KOPT-K1 (cell line): Measurements from ENCODE around the gene CHTF18.
"Not testable (repeated sequence)": the region's sequence is repeated elsewhere in the genome, so short reads cannot be mapped to it uniquely, and the experiment has no call there.

Experiments used
- H3K27ac ChIP-seq: fragments of 200-600 bp; sonication (generic); 2 replicates; pipeline ENCODE4 v1.5.1; 2016; ENCODE audit warnings: antibody characterized with exemption, mild to moderate bottlenecking, low read depth, low read length; ENCODE audit not compliant: poor library complexity, severe bottlenecking
- H3K36me3 ChIP-seq: fragments of 200-600 bp; sonication (generic); 2 replicates; pipeline ENCODE4 v1.5.1; 2017; ENCODE audit warnings: antibody characterized with exemption, mild to moderate bottlenecking, low read length, moderate library complexity; ENCODE audit not compliant: insufficient read depth
- H3K9me3 ChIP-seq: fragments of 200-600 bp; sonication (generic); 2 replicates; pipeline ENCODE4 v1.5.1; 2017; ENCODE audit warnings: antibody characterized with exemption, low read length, mild to moderate bottlenecking; ENCODE audit not compliant: insufficient read depth, poor library complexity, severe bottlenecking

The CHTF18 gene

DNA sequence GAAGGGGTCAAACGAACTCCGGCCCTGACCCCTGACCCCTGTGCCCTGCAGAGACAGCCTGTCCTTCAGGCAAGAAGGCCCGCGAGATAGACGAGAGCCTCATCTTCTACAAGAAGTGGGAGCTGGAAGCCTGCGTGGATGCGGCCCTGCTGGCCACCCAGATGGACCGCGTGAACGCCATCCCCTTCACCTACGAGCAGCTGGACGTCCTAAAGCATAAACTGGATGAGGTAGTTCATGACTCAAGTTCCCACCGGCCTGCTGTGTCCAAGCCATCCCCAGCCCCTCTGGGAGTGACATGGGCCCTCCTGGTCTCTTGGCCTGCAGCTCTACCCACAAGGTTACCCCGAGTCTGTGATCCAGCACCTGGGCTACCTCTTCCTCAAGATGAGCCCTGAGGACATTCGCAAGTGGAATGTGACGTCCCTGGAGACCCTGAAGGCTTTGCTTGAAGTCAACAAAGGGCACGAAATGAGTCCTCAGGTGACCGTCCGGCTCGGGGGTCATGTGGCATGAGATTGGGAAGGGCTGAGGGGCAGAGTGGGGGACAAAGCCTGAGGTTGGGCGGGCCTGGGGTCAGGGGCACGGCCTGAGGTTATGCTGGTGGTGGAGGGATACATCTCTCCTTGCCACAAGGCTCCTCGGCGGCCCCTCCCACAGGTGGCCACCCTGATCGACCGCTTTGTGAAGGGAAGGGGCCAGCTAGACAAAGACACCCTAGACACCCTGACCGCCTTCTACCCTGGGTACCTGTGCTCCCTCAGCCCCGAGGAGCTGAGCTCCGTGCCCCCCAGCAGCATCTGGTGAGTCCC, 22.2 kb upstream of the CHTF18 start:
- no peaks in the 10 kb centered on the region for H3K9me3 ChIP-seq
- H3K36me3 ChIP-seq = no peaks in the 10 kb centered on the region
- H3K27ac ChIP-seq = no peak overlapping the region

DNA sequence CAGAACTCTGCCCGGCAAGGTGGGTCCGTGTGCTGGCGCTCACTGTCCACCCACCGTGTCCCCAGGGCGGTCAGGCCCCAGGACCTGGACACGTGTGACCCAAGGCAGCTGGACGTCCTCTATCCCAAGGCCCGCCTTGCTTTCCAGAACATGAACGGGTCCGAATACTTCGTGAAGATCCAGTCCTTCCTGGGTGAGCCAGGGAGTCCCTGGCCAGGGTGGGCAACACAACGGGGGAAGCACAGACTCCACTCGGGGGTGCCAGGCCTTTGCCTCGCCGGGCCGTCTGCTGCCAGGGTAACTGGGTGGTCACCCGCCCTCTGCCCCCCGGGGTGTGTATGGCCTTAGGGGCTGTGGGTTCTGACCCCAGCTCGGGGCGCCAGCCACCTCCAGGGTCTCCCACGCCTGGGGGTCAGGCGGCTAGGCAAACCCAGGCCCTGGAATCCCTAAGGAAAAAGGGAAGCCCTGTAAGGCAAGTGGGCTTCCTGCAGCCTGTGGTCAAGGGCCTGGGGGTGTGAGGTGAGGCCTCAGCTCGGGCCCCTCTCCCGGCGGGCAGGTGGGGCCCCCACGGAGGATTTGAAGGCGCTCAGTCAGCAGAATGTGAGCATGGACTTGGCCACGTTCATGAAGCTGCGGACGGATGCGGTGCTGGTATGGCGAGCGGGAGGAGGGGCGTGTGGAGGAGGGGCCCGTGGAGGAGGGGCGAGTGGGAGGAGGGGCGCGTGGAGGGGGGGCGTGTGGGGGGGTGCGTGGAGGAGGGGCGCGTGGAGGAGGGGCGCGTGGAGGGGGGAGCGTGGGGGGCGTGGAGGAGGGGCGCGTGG, 21.4 kb upstream of the CHTF18 start:
- Histone ChIP-seq H3K36me3 (no peaks in the 10 kb centered on the region), H3K27ac (no peak overlapping the region), H3K9me3 (no peaks in the 10 kb centered on the region)

- no peak overlapping the region for H3K27ac ChIP-seq
- no peaks in the 10 kb centered on the region for H3K36me3 ChIP-seq
- H3K9me3 ChIP-seq = no peaks in the 10 kb centered on the region
These were observed 20.6 kb upstream of the CHTF18 start for GRCh38 chr16:767743-768235.

- Histone ChIP-seq H3K27ac (no peak overlapping the region), H3K9me3 (no peaks in the 10 kb centered on the region)
These were observed 20.0 kb upstream of the CHTF18 start for GRCh38 chr16:768428-768827.

GRCh38 chr16:769184-769784, 19.1 kb upstream of the CHTF18 start:
- Histone ChIP-seq H3K9me3 (no peaks in the 10 kb centered on the region), H3K27ac (no peak overlapping the region)

More at GRCh38 chr16:768428-768827, 20.0 kb upstream of the CHTF18 start:
- no peaks in the 10 kb centered on the region for H3K36me3 ChIP-seq

GRCh38 chr16:769934-770333, 18.5 kb upstream of the CHTF18 start:
- no peaks in the 10 kb centered on the region for H3K36me3 ChIP-seq
- no peaks in the 10 kb centered on the region for H3K9me3 ChIP-seq
- no peak overlapping the region for H3K27ac ChIP-seq

More at GRCh38 chr16:769184-769784, 19.1 kb upstream of the CHTF18 start:
- no peaks in the 10 kb centered on the region for H3K36me3 ChIP-seq

GRCh38 chr16:770411-770810, 18.0 kb upstream of the CHTF18 start:
- no peak overlapping the region for H3K27ac ChIP-seq
- H3K9me3 ChIP-seq = no peaks in the 10 kb centered on the region
- no peaks in the 10 kb centered on the region for H3K36me3 ChIP-seq

DNA sequence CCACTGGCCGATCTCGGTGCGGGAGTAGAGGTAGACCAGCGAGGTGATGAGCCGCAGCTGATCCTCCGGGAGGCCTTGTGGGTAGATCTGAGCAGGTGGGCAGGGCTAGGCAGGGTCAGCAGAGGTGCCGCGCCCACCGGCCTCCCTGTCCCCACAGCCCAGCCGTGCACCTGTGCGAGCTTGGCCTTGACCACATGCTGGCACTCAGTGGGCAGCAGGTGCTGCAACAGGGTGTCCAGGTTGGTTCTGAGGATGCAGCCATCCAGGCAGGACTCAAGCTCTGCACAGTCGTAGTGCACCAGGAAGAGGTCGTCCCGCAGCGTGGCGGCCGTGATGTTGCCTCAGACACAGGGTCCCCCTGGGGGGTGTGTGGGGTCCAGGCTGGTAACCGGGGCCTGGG, 15.5 kb upstream of the CHTF18 start:
- H3K9me3 ChIP-seq = no peaks in the 10 kb centered on the region
- H3K36me3 ChIP-seq = no peaks in the 10 kb centered on the region
- no peak overlapping the region for H3K27ac ChIP-seq

DNA sequence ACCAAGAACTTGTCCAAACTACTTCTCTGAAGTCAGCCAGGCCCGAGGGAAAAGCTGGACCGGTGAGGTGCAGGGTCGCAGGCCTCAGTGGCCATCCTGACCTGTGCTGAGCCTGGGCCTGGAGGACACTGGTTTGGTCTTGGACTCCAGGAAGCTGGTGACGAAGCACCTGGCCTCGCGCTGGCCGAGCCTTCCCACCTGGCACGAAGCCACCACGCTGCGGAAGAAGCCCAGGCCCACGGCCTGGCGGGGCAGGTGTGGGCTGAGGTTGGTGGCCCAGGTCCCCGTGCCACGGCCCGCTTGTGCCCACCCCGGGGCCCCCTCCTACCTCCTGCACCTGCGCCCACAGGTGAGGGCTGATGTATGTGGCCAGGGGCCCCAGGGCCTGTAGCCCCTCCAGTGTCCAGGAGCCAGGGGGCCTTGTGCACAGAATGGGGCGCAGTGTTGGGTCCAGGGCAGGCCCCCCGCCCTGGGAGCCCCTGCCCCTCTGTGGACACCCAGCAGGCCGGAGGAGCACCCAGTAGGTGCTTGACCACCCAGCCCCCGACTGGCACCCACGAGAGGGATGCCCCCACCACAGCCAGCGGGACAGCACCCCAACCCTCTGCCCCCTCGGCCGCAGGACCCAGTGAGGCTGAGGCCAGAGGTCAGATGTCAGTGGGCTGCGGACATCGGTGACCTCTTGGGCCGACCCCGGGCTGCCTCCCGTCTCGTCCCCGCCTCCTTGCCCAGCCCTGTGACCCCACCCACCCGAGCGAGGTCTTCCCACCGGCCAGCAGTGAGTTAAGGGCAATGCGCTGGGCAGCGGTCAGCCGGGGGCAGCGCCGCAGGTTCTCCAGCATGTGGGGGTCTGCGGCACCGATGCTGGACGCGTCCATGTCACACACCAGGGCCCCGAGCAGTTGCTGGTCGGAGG, 14.1 kb upstream of the CHTF18 start:
- Histone ChIP-seq H3K36me3 (no peaks in the 10 kb centered on the region), H3K9me3 (no peaks in the 10 kb centered on the region), H3K27ac (no peak overlapping the region)

GRCh38 chr16:775236-775796, 13.1 kb upstream of the CHTF18 start:
- no peak overlapping the region for H3K27ac ChIP-seq
- H3K9me3 ChIP-seq = no peaks in the 10 kb centered on the region
- H3K36me3 ChIP-seq = no peaks in the 10 kb centered on the region

- H3K27ac ChIP-seq, H3K36me3 ChIP-seq, H3K9me3 ChIP-seq: not testable (repeated sequence)
These were observed 12.1 kb upstream of the CHTF18 start for GRCh38 chr16:776298-776697.

GRCh38 chr16:776824-777223, 11.6 kb upstream of the CHTF18 start:
- H3K36me3 ChIP-seq = no peaks in the 10 kb centered on the region
- no peak overlapping the region for H3K27ac ChIP-seq

GRCh38 chr16:777826-778225, 10.6 kb upstream of the CHTF18 start:
- no peak overlapping the region for H3K27ac ChIP-seq
- no peaks in the 10 kb centered on the region for H3K36me3 ChIP-seq
- H3K9me3 ChIP-seq = no peaks in the 10 kb centered on the region

More at GRCh38 chr16:776824-777223, 11.6 kb upstream of the CHTF18 start:
- H3K9me3 ChIP-seq = no peaks in the 10 kb centered on the region

GRCh38 chr16:778447-778846, 10.0 kb upstream of the CHTF18 start:
- Histone ChIP-seq H3K36me3 (no peaks in the 10 kb centered on the region), H3K27ac (no peak overlapping the region), H3K9me3 (no peaks in the 10 kb centered on the region)
